HTR-8/SVneo (cell line): ENCODE measurements around the gene AJAP1.

Source experiments
- DNase-seq: peaks from one replicate; pipeline ENCODE4 v3.0.0; 2011; ENCODE audit warnings: low spot score, mixed read lengths; ENCODE audit not compliant: insufficient read length
- FAIRE-seq: peaks from 2 replicates; lab custom pipeline; 2011; peaks lifted over from hg19 to GRCh38; lab: Jason Lieb, UNC

AJAP1 gene

GRCh38 chr1:4755864-4756504, 101.6 kb downstream of the AJAP1 start:
- DNase-seq (no peak), FAIRE-seq (no peak)

- DNase-seq: no peak
- FAIRE-seq: no peak
Observed at GRCh38 chr1:4756851-4757580, 102.6 kb downstream of the AJAP1 start.

- FAIRE-seq (no peak), DNase-seq (no peak)
Observed at GRCh38 chr1:4759671-4760070, 105.3 kb downstream of the AJAP1 start.

- no peak for DNase-seq
- FAIRE-seq: peak; percentile 82
Observed at GRCh38 chr1:4760088-4760487, 105.7 kb downstream of the AJAP1 start.

- FAIRE-seq (no peak), DNase-seq (no peak)
Observed at GRCh38 chr1:4761324-4761723, 106.9 kb downstream of the AJAP1 start.

GRCh38 chr1:4762146-4762545, 107.7 kb downstream of the AJAP1 start:
- FAIRE-seq: no peak
- DNase-seq: no peak

- peak; percentile 99 for FAIRE-seq
- no peak for DNase-seq
Observed at GRCh38 chr1:4767308-4767707, 112.9 kb downstream of the AJAP1 start.

- no peak for FAIRE-seq
- no peak for DNase-seq
Observed at GRCh38 chr1:4768553-4768952, 114.1 kb downstream of the AJAP1 start.

- FAIRE-seq (no peak), DNase-seq (no peak)
Observed at GRCh38 chr1:4769516-4770280, 115.3 kb downstream of the AJAP1 start.

GRCh38 chr1:4770713-4771112, 116.3 kb downstream of the AJAP1 start:
- FAIRE-seq: no peak

GRCh38 chr1:4771267-4771666, 116.9 kb downstream of the AJAP1 start:
- FAIRE-seq (no peak), DNase-seq (no peak)

More at GRCh38 chr1:4770713-4771112, 116.3 kb downstream of the AJAP1 start:
- no peak for DNase-seq

- FAIRE-seq: no peak
- no peak for DNase-seq
Observed at GRCh38 chr1:4771721-4772120, 117.3 kb downstream of the AJAP1 start.

- FAIRE-seq: no peak
Observed at GRCh38 chr1:4772294-4773010, 118.0 kb downstream of the AJAP1 start.

GRCh38 chr1:4773226-4773625, 118.8 kb downstream of the AJAP1 start:
- FAIRE-seq (no peak), DNase-seq (no peak)

More at GRCh38 chr1:4772294-4773010, 118.0 kb downstream of the AJAP1 start:
- DNase-seq: no peak

GRCh38 chr1:4775506-4775905, 121.1 kb downstream of the AJAP1 start:
- FAIRE-seq: no peak
- DNase-seq: no peak

- DNase-seq (no peak), FAIRE-seq (no peak)
Observed at GRCh38 chr1:4778056-4778455, 123.6 kb downstream of the AJAP1 start.

- DNase-seq (no peak), FAIRE-seq (no peak)
Observed at GRCh38 chr1:4781646-4782045, 127.2 kb downstream of the AJAP1 start.

- FAIRE-seq: no peak
- DNase-seq: no peak
Observed at GRCh38 chr1:4784761-4785160, 130.4 kb downstream of the AJAP1 start.

GRCh38 chr1:4786055-4786454, 131.6 kb downstream of the AJAP1 start:
- no peak for DNase-seq
- no peak for FAIRE-seq

GRCh38 chr1:4787551-4787950, 133.1 kb downstream of the AJAP1 start:
- FAIRE-seq (no peak), DNase-seq (no peak)
